ENCODE measurements around the gene AKR1C3. TPM values are rescaled to one million over a fixed set of nuclear protein-coding genes. Genes with fewer than 3 reads are reported as not detected.

The AKR1C3 gene
- total RNA-seq, 1 experiment from 2014 or later = 3.0 TPM

DNA sequence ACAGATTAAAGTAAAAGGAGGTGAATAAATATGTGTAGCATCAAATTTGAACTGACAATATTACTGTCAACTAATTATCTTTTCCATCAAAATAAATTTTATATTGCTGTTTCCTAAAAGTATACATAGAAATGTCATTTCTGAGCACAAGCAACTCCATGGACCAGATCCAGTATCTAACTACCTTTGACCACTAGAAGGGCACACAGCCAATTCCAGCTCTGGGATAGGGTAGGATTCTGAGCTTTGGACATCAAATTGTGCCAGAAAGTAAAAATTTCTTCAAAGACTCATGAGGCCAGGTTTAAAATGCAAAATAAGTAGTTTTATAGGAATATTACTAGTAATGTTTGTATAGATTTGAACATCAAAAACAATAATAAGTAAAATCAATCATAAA lies 29.7 kb downstream of the AKR1C3 start:
- Histone ChIP-seq H3K9ac (ENCODE audit: low read length) (no peak overlapping the region), H3K27me3 (ENCODE audit: insufficient read depth, low read length) (no peaks in the 10 kb centered on the region), H3K4me2 (ENCODE audit: low read length) (no peak overlapping the region), H3K9me2 (ENCODE audit: insufficient read depth) (no peaks in the 10 kb centered on the region), H3K9me3 (ENCODE audit: control insufficient read depth in 1 of 2, insufficient read depth in 1 of 2, low read depth in 1 of 2, low read length in 2 of 2) (no peaks in the 10 kb centered on the region; a peak in 1 of 4 replicates), H2AFZ (ENCODE audit: low read depth, low read length, poor library complexity, severe bottlenecking) (no peak overlapping the region), H3K4me3 (replicated peaks in 1 of 2; ENCODE audit: low read depth in 1 of 2, low read length in 2 of 2) (no peak overlapping the region), H3K36me3 (ENCODE audit: control insufficient read depth in 1 of 2, insufficient read depth in 2 of 2, low read length in 2 of 2) (no peaks in the 10 kb centered on the region), H4K20me1 (ENCODE audit: insufficient read depth) (no peaks in the 10 kb centered on the region), H3K4me1 (ENCODE audit: control insufficient read depth in 1 of 2, insufficient read depth in 2 of 2, low read length in 2 of 2) (no peaks in the 10 kb centered on the region), H3K27ac (ENCODE audit: low read depth, low read length) (no peak overlapping the region), H3K79me2 (ENCODE audit: insufficient read depth, low read length) (no peaks in the 10 kb centered on the region)
- no TSS peak for BruUV-seq (replicated peaks)
- intact Hi-C loops (cut with micrococcal nuclease) = no loop called here
- TF ChIP-seq CBX3 (IDR thresholded peaks at IDR 0.05; ENCODE audit: low read depth) (no peak), YY1 (IDR thresholded peaks at IDR 0.05; ENCODE audit: extremely low read depth, insufficient replicate concordance, low read depth, low read length) (no peak)
- no peak for DNase-seq (ENCODE audit: low read depth, low spot score)
- ChIA-PET POLR2A (no interaction called here), RAD21 (ENCODE audit: low non-redundant PET in 1 of 2, low total read pairs in 2 of 2, uncharacterized antibody in 2 of 2, unreplicated experiment in 2 of 2) (no interaction called here), CTCF (no interaction called here)
- ATAC-seq = no peak

DNA sequence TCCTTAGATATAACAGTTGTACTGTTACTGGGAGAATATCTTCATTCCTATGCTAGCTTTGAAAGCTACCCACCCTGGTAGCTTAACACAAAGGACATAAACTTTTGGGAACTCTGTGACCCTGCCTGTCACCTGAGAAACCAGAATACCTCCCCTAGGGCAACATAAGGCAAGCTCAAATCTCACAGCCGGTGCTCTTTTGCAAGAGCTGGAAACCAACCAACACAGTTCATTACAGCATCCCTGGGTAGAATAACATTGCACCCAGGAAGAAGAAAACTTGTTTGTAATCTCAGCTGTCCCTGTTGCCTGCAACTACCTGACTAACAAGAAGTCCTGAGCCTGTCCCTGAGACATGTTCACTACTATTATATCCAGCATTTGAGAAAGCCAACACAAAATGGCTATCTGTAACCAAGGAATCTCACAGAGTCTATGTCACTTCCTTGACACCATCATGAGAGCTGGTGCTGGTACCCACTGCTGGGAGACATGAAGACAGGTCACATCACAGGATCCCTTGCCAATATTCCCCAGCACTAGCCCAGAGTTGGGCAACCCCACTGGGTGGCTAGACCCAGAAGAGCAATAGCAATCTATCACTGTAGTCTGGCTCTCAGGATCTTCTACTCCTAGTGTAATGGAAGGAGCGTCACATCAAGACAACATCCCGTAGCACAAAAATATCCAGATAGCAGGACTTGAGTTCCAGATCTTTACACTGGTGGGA lies 31.3 kb downstream of the AKR1C3 start:
- ChIA-PET POLR2A (no interaction called here), RAD21 (ENCODE audit: low non-redundant PET in 1 of 2, low total read pairs in 2 of 2, uncharacterized antibody in 2 of 2, unreplicated experiment in 2 of 2) (no interaction called here), CTCF (no interaction called here)
- Histone ChIP-seq H4K20me1 (ENCODE audit: insufficient read depth) (no peaks in the 10 kb centered on the region), H3K9me3 (ENCODE audit: control insufficient read depth in 1 of 2, insufficient read depth in 1 of 2, low read depth in 1 of 2, low read length in 2 of 2) (no peaks in the 10 kb centered on the region), H3K27me3 (ENCODE audit: insufficient read depth, low read length) (no peaks in the 10 kb centered on the region), H3K36me3 (ENCODE audit: control insufficient read depth in 1 of 2, insufficient read depth in 2 of 2, low read length in 2 of 2) (no peaks in the 10 kb centered on the region), H3K9me2 (ENCODE audit: insufficient read depth) (no peaks in the 10 kb centered on the region), H3K4me2 (ENCODE audit: low read length) (no peak overlapping the region), H2AFZ (ENCODE audit: low read depth, low read length, poor library complexity, severe bottlenecking) (no peak overlapping the region), H3K27ac (ENCODE audit: low read depth, low read length) (no peak overlapping the region), H3K79me2 (ENCODE audit: insufficient read depth, low read length) (no peaks in the 10 kb centered on the region), H3K4me3 (replicated peaks in 1 of 2; ENCODE audit: low read depth in 1 of 2, low read length in 2 of 2) (no peak overlapping the region), H3K9ac (ENCODE audit: low read length) (no peak overlapping the region), H3K4me1 (ENCODE audit: control insufficient read depth in 1 of 2, insufficient read depth in 2 of 2, low read length in 2 of 2) (no peaks in the 10 kb centered on the region)
- BruUV-seq (replicated peaks) = no TSS peak
- no peak for ATAC-seq
- intact Hi-C loops (cut with micrococcal nuclease) = loop anchor here (5.0 kb wide), 1 partner anchor 47 kb away; no protein-coding TSS in a partner anchor
- DNase-seq (ENCODE audit: low read depth, low spot score) = no peak
- no peak for TF ChIP-seq FOSL1 (IDR thresholded peaks at IDR 0.05; ENCODE audit: low read depth)
- no peak for TF ChIP-seq ZNF274 (IDR thresholded peaks at IDR 0.05; ENCODE audit: low read depth, low read length)
- no peak for TF ChIP-seq CEBPB (IDR thresholded peaks at IDR 0.05; ENCODE audit: low read depth)
- TF ChIP-seq, protein P1, sequence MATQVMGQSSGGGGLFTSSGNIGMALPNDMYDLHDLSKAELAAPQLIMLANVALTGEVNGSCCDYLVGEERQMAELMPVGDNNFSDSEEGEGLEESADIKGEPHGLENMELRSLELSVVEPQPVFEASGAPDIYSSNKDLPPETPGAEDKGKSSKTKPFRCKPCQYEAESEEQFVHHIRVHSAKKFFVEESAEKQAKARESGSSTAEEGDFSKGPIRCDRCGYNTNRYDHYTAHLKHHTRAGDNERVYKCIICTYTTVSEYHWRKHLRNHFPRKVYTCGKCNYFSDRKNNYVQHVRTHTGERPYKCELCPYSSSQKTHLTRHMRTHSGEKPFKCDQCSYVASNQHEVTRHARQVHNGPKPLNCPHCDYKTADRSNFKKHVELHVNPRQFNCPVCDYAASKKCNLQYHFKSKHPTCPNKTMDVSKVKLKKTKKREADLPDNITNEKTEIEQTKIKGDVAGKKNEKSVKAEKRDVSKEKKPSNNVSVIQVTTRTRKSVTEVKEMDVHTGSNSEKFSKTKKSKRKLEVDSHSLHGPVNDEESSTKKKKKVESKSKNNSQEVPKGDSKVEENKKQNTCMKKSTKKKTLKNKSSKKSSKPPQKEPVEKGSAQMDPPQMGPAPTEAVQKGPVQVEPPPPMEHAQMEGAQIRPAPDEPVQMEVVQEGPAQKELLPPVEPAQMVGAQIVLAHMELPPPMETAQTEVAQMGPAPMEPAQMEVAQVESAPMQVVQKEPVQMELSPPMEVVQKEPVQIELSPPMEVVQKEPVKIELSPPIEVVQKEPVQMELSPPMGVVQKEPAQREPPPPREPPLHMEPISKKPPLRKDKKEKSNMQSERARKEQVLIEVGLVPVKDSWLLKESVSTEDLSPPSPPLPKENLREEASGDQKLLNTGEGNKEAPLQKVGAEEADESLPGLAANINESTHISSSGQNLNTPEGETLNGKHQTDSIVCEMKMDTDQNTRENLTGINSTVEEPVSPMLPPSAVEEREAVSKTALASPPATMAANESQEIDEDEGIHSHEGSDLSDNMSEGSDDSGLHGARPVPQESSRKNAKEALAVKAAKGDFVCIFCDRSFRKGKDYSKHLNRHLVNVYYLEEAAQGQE (IDR thresholded peaks at IDR 0.05; ENCODE audit: low read depth) = no peak
- no peak for TF ChIP-seq TCF7L2 (IDR thresholded peaks at IDR 0.05; ENCODE audit: borderline replicate concordance, extremely low read depth, insufficient read depth, insufficient read length)
- no peak for TF ChIP-seq JUND (IDR thresholded peaks at IDR 0.05)
- no peak for TF ChIP-seq CBX3 (IDR thresholded peaks at IDR 0.05; ENCODE audit: low read depth)
- TF ChIP-seq SP1 (IDR thresholded peaks at IDR 0.05; ENCODE audit: low read depth) = no peak
- no peak for TF ChIP-seq ELF1 (IDR thresholded peaks at IDR 0.05; ENCODE audit: borderline replicate concordance, low read depth)
